ENCODE measurements around the gene DLG1.

Gene DLG1

GRCh38 chr3:197317250-197317963 is 19.0 kb upstream of the DLG1 start:
- peak; percentile 35 for DNase-seq (ENCODE audit: low spot score)

- no peak for DNase-seq (ENCODE audit: low spot score)
Observed at GRCh38 chr3:197312431-197312830, 14.0 kb upstream of the DLG1 start.

- no peak for DNase-seq (ENCODE audit: low spot score)
Observed at GRCh38 chr3:197311591-197311990, 13.2 kb upstream of the DLG1 start.

- DNase-seq (ENCODE audit: low spot score) = peak; percentile 57
Observed at GRCh38 chr3:197309528-197310361, 11.3 kb upstream of the DLG1 start.

GRCh38 chr3:197308591-197308990 is 10.2 kb upstream of the DLG1 start:
- peak; percentile 29 for DNase-seq (ENCODE audit: low spot score)

GRCh38 chr3:197306374-197307086 is 8.1 kb upstream of the DLG1 start:
- peak; percentile 35 for DNase-seq (ENCODE audit: low spot score)

GRCh38 chr3:197305854-197306253 is 7.4 kb upstream of the DLG1 start:
- peak; percentile 35 for DNase-seq (ENCODE audit: low spot score)

- no peak for DNase-seq (ENCODE audit: low spot score)
Observed at GRCh38 chr3:197303452-197303851, 5.0 kb upstream of the DLG1 start.

GRCh38 chr3:197302696-197303341 is 4.4 kb upstream of the DLG1 start:
- peak; percentile 12 for DNase-seq (ENCODE audit: low spot score)

GRCh38 chr3:197302033-197302432 is 3.6 kb upstream of the DLG1 start:
- DNase-seq (ENCODE audit: low spot score) = no peak

- DNase-seq (ENCODE audit: low spot score) = no peak
Observed at GRCh38 chr3:197300361-197300760, 1.9 kb upstream of the DLG1 start.

GRCh38 chr3:197298945-197299854 is 788 bp upstream of the DLG1 start:
- DNase-seq (ENCODE audit: low spot score) = peak; percentile 15

- DNase-seq (ENCODE audit: low spot score) = peak; percentile 95
Observed at GRCh38 chr3:197297476-197298340, 704 bp downstream of the DLG1 start.

- no peak for DNase-seq (ENCODE audit: low spot score)
Observed at GRCh38 chr3:197297002-197297401, 1.4 kb downstream of the DLG1 start.

GRCh38 chr3:197296545-197296944 is 1.9 kb downstream of the DLG1 start:
- no peak for DNase-seq (ENCODE audit: low spot score)

- DNase-seq (ENCODE audit: low spot score) = no peak
Observed at GRCh38 chr3:197295871-197296270, 2.5 kb downstream of the DLG1 start.

- no peak for DNase-seq (ENCODE audit: low spot score)
Observed at GRCh38 chr3:197293605-197294237, 4.7 kb downstream of the DLG1 start.

- no peak for DNase-seq (ENCODE audit: low spot score)
Observed at GRCh38 chr3:197292648-197293047, 5.8 kb downstream of the DLG1 start.

GRCh38 chr3:197292083-197292646 is 6.2 kb downstream of the DLG1 start:
- no peak for DNase-seq (ENCODE audit: low spot score)
